Islet of Langerhans (tissue), 1 donor: ENCODE measurements around the gene BICC1.

Source experiments
- FAIRE-seq: peaks from one replicate; lab custom pipeline; 2011; peaks lifted over from hg19 to GRCh38; lab: Jason Lieb, UNC

BICC1 gene

GRCh38 chr10:58712141-58712540 is 199.5 kb downstream of the BICC1 start:
- no peak for FAIRE-seq

GRCh38 chr10:58712982-58713381 is 200.3 kb downstream of the BICC1 start:
- FAIRE-seq, result no peak

DNA sequence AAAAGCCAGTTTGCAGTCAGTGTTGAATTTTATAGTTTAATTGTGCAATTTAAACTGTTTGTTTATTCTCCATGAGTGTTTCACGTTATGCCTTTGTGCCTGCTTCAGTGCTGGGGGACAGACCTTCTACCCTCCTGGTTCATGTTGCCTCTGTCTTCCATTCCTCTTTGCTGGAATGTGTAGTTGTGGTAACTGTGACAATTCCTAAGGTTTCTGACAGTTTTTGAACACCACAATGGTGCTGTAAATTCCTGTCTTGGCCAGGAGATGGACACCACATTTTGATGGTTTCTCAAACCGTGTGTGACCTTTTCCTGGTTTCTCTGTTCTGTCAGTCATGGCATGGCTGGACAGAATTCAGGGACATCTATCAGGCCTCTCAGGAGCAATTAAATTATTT is 201.7 kb downstream of the BICC1 start:
- FAIRE-seq, result no peak

DNA sequence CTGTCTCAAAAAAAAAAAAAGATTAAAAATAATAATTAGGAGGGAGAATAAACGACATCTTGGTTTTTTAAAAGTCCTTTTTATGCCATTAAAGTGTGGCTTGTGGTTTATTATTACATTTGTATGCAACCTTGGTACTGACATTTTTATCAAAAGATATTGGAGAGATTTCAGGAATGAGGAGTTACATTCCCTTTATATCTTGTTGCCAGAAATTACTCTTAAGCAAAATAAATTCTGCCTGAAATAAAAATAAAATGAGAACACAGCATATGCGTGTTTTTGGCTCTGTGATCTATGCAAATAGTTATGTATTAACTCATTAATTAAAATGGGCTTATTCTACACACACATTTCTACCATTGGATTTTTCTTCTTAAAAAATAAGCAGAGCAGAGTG is 202.4 kb downstream of the BICC1 start:
- FAIRE-seq, result no peak

DNA sequence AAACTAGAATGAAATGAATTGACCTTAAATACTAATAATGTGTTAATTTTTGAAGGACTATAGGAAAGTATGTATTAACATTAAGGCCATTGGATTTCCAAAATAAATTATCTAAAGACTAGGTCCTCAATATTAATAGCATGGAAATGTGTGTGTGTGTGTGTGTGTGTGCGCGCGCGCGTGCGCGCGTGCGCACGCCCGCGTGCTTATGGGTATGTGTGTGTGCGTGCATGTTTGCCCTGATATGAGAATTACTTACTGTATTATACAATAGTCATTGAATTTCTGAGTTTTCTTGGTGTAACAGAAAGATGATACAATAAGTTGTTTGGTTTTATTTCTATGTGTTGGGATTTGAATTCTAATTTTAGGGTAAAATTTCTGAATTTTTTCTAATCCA is 205.9 kb downstream of the BICC1 start:
- no peak for FAIRE-seq

DNA sequence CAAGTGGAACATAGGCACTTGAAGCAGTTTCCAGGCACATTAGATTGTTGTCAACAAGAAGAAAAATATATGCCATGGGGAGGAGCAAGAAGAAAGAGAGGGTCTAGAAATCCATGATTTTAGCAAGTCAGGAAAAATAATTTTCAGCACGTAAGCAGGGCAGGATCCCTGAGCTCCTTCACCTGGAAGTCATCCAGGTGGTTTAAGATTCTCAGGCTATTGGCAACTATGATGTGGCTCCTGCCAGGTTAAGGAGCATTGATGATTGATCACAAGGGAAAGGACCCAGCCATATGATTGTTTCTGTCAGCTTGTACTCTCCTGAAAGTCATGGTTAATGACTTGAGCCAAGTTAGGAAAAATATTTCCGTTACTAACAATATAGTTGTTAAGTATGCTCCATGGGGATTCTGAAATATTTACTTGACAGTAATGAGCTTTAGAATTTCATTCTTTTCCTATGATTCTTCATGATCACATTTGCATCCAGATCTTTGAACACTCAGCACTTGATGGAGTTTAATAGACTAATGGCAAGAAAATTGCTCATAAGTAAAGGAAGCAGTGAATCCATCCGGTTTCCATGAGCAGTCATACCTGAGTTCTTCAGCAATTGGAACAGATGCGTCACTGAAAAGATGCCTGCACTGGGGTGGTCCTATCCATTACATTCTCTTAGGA is 209.1 kb downstream of the BICC1 start:
- FAIRE-seq, result no peak

GRCh38 chr10:58723186-58723585 is 210.5 kb downstream of the BICC1 start:
- FAIRE-seq, result no peak

- FAIRE-seq, result no peak
Observed at GRCh38 chr10:58723966-58724365, 211.3 kb downstream of the BICC1 start.

DNA sequence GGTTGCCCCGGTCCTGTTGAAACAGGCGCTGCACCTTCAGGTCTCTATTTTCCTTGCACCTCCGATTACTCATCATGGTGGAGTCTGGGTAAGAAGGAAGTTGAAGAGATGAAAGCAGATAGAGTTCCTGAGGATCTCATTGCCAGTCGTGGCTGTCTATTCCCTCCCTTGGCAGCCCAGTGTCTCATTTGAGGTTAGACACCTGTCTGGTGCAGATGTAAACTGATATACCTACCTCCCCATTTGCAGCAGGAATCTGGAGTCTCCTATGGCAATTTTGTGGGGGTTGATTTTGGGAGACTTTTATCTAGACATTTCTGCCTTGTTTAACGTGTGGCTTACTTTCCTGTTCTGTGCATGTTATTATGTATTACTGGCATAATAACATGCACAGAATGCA is 212.1 kb downstream of the BICC1 start:
- no peak for FAIRE-seq

DNA sequence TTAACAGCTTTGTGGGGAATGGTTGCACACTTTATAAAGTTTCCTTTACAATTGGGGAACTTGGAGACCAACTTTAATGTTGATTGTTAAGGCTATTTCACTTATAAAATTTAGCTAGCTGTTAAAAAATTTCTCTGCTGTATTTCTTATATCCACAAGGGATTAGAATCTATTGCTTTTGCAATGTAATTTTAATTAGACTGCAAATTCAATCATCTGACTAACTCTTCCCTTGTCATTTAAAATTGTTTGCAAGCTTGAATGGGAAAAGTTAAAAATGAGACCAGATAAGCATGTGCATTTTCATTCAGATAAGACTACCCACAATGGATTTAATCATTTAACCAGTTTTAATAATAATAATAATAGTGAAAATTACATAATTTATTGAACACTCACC is 213.2 kb downstream of the BICC1 start:
- FAIRE-seq, result no peak

DNA sequence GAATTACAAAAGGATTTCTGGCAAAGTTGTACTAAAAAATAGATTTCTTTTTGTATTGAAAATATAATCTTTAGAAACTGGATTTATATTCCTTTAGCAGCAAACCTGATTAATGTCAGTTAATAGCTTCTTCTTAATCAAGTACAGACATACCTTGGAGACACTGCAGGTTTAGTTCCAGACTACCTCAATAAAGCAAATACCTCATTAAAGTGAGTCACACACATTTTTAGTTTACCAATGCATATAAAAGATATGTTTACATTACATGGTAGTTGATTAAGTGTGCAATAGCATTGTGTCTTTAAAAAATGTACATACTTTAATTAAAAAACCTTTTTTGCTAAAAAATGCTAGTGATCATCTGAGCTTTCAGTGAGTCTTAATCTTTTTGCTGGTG is 215.0 kb downstream of the BICC1 start:
- no peak for FAIRE-seq

GRCh38 chr10:58731276-58731675 is 218.6 kb downstream of the BICC1 start:
- FAIRE-seq, result no peak

- no peak for FAIRE-seq
Observed at GRCh38 chr10:58733436-58733835, 220.8 kb downstream of the BICC1 start.

DNA sequence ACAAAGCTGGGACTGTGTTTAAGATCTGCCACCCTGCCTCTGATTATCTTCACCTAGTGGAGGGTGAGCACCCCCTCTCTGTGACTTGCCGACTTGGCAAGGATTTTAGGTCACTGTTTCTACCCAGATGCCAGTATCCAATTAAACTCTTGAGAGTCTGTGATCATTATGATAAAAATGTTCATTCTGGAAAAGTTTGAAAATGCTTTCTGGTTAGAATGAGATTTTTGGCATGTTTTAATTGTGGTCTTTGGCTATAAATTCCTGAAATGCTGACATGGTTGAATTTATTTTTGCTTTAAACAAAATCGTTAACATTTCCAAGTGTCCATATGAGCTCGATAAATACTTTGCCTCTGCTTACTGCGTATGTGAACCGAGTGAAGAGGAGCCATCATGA is 221.4 kb downstream of the BICC1 start:
- FAIRE-seq, result no peak

- FAIRE-seq, result no peak
Observed at GRCh38 chr10:58734664-58735063, 222.0 kb downstream of the BICC1 start.

DNA sequence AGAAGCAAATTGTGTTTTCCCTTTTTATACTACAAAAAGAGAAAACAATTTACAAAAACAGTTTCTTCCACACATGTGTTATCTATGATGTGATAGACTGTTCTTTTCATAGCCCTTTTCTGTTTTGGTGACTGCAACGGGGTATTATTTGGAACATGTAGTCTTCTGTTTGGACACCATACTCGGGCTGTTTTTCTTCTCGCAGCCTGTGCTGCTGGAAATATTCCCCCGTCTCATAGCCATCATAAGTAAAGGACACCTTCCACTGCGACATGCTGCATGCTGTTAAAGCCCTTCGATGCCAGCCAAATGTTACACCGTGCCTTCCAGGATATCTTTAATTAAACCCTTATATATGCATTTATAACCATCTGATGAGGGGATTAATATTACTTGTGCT is 222.4 kb downstream of the BICC1 start:
- no peak for FAIRE-seq

GRCh38 chr10:58740620-58741369 is 228.1 kb downstream of the BICC1 start:
- no peak for FAIRE-seq

DNA sequence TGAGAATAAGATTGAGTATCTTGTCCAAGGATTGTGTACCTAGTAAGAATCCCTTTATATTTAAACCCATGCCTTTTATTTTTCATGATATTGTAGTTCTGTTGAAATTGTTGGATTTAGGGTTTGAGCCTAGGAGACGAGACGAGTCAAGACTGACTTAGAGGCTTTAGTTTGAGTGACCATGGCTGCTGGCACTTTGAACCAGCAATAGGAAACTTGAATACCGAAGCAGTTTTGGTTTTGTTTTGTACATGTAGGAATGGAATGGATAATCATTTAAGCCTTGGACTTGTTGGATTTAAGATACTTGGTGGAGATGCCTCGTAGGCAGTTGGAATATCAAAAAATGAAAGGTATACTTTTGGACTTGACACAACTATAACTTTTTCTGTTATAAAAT is 229.0 kb downstream of the BICC1 start:
- FAIRE-seq, result no peak

DNA sequence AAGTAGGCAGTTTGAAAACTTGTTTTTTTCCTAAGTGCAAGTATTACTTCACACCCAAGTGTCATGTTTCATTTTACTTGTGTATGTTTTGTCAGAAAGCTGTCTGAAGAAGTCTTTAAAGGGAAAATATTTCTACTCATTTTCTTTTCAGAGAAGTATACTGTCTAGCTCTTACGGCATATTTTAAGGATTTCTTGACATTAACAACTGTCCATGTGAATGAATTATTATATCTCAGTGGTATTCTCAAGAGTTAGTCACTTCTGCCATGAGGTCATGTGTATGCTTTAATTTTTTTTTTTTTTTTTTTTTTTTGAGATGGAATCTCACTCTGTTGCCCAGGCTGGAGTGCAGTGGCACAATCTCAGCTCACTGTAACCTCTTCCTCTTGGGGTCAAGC is 229.5 kb downstream of the BICC1 start:
- FAIRE-seq, result no peak

DNA sequence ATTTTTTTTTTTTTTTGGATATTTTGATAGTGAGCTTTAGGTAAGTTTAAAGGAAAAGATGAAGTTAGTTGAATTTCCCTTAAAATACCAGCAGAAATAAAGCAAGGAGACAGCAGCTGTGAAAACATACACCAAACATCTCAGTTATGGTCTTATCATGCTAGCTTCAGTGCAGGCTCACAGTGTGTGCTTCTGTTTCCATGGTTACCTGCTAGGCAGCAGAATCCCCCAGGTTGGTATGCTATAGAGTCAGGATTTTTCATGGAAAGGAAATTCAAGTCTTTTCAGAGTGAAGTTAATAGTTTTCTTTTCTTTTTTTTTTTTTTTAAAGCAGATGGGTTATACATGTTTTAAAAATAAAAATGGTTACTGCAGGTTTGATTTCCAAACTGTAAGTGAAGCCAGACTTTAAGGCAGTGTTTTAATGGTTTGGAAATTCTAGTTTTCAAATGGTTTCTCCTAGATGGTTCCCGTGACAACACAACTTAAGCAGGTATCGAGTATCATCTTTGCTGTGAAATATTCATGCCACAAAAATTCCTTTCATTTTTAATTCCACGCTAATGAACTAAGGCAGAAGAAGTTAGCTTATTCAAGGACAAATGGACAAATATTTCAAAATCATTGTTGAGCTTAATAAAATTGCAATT is 230.9 kb downstream of the BICC1 start:
- no peak for FAIRE-seq

DNA sequence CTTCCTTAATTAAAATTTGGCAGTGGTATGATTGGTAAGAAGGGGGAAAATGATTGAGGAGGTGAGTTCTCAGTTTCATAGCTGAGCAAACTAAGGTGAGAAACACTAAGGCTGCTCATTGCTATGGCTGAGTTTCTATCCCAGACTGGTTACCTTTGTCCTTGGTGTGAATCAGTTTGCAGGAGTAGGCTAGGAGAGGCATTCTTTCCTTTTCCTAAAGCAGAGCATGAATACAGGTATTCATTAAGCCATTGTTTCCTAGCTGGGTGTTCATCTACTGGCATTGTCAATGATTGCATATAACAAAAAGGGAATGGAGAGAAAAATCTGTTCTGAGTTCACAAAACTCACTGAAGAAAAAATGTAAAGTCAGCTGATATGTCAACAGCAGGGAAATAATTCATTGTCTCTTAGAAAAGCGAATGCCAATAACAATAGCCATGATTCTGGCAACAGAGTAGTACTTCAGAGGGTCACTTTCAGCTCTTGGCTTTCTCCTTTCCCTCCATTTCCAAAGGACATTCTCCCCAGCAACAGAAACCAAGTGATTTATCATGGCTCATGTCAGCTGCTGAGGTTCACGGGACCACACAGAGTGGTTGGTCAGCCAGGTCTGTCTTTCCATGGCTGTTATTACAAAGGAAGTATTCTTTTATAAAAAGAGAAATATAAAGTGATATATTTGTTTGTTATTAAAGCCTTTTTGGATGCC is 234.0 kb downstream of the BICC1 start:
- no peak for FAIRE-seq

DNA sequence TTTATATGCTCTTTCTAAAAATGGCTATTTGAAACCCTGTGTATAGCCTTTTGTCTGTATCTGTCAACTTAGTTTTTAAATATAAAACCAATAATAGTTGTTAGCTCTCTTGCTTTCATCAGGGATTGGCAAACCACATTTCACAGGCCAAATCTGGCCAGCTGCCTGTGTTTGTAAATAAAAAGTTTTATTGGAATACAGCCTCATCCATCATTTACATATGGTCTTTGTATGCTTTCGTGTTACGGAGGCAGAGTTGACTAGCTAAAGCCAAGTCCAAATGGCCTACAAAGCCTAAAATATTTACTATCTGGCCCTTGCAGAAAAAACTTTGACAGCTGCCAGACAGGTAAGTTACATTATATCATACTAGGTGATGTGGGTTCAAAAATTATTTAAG is 235.0 kb downstream of the BICC1 start:
- no peak for FAIRE-seq

GRCh38 chr10:58752665-58753064 is 240.0 kb downstream of the BICC1 start:
- no peak for FAIRE-seq
